NOMO-1 treated with dmso at 0.1 percent for 144 hours (cell line): ENCODE measurements around the gene C11orf16.
"Not testable (repeated sequence)": the region's sequence is repeated elsewhere in the genome, so short reads cannot be mapped to it uniquely, and the experiment has no call there.

Source experiments
- DNase-seq: peaks from one replicate; lab custom pipeline; 2025; ENCODE audit not compliant: unreplicated experiment; lab: John Stamatoyannopoulos, UW

Gene C11orf16, protein sequence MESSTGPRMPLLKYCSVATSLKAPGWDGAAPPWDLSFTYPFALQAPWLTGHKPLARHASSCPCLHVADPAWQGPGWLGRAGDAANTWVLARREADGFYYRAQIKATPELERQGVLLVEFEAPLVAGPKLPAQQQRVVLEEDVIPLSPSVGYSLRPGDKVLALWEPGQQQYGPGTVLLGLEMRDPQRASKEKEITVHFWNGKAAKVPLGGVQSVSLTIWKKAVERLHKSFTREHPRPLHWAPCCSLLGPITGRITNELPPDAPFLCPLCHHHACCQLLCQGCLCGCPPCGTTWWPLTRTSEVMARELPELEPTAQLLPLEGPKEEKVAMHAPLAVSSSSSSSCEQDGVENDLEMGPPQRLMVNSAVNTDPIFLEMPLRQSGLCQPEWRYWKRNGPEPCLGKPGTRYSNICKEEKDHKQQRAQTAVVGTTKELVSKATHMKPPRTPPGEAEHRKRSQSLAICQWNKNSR

GRCh38 chr11:8932564-8933180, at the start of gene C11orf16:
Gene C11orf16, minus strand, starts transcription at chr11:8932947. Its CDS starts 639 bp downstream, at chr11:8932308.
- DNase-seq = no peak

- DNase-seq = no peak
Observed at GRCh38 chr11:8980485-8980884, 47.7 kb upstream of the C11orf16 start.

- DNase-seq = not testable (repeated sequence)
Observed at GRCh38 chr11:8979365-8979764, 46.6 kb upstream of the C11orf16 start.

GRCh38 chr11:8973121-8973520, 40.4 kb upstream of the C11orf16 start:
- peak; percentile 1 for DNase-seq

DNA sequence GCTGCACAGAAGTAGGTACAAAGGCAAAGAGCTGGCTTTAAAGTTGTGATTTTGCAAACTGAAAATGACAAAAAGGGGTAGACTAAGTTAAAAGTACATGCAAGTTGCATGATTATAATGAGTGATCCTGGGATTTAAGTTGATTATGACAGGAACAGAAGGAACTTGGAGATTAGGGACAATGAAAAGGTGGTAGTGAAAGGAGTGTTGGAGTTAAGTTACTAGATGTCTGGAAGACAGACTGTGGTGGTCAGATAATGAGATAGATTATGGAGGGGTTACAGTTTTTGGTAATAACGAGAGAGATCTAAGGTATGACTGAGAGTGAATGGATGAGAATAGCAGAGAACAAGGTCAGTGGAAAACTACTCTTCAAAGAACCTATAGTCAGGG, 39.2 kb upstream of the C11orf16 start:
- DNase-seq = no peak

DNA sequence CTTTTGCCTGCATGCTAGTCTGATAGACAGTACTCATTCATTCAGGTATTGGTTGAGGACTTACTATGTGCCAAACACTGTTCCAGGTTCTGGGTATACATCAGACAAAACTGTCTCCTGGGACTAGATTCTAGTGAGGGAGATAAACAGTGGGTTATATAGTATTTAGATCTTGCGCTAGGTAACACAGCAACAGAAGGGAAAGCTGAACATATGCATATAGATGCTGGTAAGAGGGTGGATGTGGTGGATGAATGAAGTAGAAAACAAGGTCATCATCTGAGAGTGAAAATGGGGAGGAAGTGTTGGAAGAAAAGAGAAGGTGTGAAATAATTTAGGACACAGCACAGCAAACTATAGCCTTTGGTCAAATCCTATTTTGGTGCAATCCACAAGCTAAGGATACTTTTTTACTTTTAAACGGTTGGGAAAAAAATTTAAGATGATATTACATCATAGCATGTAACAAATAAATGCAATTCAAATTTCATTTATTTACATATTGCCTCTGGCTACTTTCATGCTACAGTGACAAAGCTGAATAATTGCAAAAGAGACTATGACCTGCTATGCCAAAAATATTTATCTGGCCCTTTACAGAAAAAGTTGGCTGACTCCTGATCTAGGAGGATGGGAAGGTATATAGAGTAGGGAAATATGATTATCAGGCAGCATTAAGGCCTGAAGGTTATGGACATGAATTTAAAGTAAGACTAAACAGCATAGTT, 38.6 kb upstream of the C11orf16 start:
- no peak for DNase-seq

GRCh38 chr11:8967184-8967583, 34.4 kb upstream of the C11orf16 start:
- no peak for DNase-seq

GRCh38 chr11:8964324-8965320, 31.9 kb upstream of the C11orf16 start, which contains the start of gene TMEM9B:
Gene TMEM9B, minus strand, starts transcription at chr11:8964442. Its CDS starts 129 bp downstream, at chr11:8964313.
- DNase-seq = peak; percentile 79

DNA sequence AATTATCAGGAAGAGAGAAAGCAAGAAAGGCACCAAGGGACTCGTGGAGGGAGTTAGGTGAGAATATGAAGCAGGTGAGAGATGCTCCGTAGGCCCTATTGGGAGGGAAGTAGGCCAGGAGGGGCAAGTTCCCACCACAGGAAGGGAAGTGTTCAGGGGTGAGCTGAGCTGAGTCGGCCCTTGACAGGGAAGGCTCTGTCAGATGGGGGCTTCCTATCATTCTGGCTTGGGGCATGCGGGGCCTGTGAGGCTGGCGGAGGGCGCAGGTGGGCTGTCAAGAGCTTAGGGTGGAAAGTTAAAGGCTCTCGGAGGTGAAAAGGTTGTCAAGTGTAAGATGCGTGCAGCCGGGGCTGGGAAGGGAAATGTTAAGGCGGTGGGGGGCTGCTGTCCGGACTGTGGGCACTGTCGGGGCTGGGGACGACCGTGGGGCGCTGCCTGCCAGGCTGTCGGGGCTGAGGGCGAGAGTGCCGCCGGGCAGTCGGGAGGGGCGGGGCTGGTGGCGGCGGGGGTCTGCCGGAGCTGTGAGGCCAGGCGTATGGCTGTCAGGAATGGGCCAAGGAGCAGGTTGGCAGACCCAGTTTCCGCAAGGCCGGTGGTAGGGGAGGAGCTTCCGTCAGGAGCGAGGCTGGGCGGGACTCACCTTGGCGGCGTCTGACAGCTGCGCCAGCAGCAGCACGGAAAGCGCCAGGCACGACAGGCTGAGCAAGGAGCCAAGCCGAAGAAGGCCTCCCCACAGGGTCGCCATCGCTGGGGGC, 31.0 kb upstream of the C11orf16 start:
- peak; percentile 63 for DNase-seq

DNA sequence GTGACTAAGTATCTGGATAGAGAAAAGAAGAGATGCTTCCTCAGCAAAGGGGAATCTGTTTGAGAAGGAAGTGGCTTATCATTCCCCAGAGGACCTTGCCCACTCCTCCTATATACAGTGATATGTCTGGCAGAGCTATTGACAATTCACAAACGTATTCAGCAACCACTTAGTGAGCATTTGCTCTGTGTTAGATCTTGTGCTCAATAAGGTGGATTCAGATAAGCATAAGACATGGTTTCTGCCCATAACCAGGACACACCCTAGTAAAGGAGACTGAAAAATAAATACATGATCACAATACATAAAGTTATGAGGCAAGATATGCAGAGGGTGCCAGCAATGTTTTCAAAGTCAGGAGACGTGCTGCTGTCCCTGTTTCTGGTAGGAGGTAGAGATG, 30.1 kb upstream of the C11orf16 start:
- DNase-seq = no peak

DNA sequence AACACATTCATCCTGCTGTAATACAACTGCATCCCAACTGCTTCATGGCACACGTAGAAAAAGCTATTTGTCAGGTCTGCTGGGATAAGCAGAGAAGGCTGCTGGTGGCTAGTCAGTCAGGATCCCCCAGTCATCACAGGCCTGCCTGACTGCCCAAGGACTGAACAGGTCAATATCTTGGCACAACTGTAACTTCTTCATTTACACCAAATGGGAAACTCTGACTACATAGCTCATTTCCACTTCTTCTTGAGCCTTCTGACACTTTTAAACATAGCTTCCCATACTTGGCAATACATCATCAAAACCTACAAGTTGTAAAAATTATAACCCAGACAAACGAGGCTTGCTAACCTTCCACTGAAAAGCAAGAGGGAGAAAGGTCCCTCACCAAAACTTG, 28.7 kb upstream of the C11orf16 start:
- no peak for DNase-seq

DNA sequence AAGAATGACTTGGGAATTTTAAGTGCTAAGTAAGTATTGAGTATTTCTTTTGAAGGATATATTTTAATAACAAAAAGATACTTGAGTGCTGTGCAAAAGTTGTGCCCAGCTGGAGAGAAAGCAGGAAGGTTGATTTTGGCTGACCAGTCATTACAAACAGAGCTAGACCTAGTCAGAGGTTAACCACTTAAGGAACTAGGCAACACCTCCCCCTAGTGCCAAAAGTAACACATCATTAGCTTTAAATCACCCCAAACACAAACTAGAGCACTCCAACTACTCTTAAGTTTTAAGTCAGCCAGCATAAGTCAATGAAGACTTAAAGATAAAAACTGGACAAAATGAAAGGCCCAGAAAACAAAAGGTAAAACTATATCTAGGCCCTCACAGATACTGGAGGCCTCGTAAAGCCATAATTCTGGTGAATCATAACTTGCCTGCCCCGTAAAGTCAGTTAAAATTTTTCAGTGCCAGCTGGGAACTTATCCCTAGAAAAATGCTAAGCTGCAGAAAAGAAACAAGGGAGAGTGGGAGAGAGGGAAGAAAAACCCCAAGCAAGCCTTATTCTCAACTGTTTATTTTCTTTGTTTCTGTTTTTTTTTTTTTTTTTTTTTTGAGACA, 26.9 kb upstream of the C11orf16 start:
- peak; percentile 10 for DNase-seq

- DNase-seq = no peak
Observed at GRCh38 chr11:8956860-8957259, 24.1 kb upstream of the C11orf16 start.

DNA sequence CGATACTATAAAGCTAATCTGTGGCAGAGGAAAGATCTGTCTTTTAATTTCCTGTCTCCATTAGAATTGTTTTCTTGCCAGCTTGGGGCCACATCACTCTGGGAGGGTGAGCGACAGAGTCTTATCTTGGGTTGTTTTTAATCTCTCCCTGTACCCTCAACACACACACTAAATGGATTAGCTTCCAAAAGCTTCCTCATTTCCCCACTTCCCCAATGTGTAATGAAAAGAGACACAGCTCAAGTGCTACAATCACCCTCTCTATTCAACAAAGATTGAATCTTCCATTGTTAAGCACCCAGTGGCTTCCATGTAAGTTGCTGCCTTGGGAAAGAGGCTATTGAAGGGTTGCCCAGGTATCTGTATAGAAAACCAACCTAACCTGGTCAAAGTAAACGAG, 16.1 kb upstream of the C11orf16 start:
- no peak for DNase-seq

GRCh38 chr11:8947230-8947943, 14.6 kb upstream of the C11orf16 start:
- DNase-seq = no peak

DNA sequence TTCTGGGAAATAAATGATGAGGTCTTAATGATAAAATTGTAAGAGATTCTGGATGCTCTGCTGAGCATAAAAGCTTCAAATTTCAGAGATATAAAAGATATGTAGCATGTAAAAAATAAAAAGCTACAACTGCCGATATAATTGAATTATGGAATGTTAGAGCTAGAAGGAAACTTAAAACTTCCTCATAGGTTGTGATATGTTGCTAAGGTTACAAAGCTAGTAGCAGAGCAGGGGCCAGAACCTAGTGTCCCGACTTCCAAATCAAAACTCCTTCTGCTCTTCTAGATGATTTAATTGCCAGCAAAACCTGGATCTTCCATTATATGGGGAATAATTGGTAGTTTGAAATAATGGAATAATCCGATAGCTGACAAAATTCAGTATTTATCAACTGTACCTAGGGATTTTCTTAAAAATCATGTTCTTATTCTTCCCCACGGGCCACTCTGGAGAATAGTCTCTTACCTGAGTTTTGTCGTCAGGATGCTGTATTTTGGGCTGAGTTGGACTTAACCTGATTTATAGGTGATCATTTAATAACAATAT, 9.8 kb upstream of the C11orf16 start, which contains the start of gene ASCL3:
TSS of gene ASCL3 (minus strand) at position 499 of the 549 bp plus-strand sequence. CDS start 4,855 bp downstream, outside the sequence.
- no peak for DNase-seq

DNA sequence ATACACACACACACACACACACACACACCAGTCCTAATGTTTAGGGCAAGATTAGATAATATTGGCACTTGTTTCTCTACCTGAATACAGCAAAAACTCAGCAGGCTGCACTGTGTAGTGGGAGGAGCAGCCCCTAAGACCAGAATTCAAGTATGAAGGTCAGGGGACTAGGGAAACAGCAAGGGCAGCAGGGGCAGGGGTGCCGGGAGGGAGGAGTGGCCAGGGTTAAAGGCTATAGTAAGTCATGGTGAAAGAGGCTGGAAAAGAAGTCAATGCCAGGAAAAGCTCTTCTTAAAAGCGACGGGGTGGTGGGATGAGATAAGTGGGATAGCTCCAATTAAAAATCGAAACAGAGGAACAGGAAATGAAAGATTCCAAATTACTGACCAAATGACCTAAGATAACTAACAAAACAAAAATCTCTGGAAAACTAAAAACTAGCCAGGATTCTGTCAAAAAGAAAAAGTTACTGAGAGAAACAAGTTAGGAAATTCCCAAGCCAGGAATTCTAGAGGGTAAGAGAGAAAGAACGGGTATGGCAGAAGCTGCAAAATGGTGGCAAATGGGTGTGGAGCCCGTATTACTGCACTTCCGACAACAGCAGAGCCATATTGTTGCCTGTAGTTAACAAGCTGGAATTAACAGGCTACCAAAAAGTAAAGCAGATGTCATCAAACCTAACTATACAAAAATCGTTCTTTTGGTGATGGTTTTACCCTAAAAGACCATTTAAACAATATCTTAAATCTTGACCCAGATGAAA, 8.8 kb upstream of the C11orf16 start:
- DNase-seq = no peak
